HG03066 (cell line): ENCODE data around the gene NAPB.

ENCODE experiments used
- ATAC-seq: cut with Tn5 transposase; IDR thresholded peaks from one replicate; pipeline ENCODE4 v1.9.1; 2021; ENCODE audit warnings: low read depth; ENCODE audit not compliant: unreplicated experiment

NAPB gene

DNA sequence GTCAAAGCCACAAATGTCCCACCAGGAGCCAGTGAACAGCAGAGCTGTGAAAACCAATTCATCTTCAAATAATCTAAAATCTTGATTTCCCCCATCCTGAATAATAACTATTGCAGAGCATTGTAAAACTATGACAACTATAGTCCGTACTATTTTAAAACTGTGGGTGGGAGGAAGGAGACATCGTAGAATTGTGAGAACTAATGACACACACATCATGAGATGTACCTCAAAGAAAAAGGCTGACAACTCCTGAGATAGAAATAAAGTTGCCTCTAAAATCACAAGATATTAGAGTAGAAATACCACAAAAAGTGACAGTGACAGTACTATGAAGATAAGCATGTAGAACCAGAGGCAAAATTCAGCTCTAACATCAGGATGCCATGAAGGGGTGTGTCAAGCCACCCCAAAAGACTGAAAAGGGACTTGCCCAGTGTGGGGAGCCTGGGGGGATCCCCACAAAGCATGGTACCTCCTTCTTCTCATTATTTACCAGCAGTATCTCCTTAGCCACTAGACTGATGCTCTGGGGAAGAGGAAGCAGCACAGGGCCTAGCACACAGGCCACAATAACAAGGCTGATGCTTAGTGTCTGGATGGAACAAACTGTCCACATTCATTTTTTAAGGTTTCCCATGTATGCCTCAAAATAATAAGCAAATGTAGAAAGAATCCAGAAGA, 13.4 kb downstream of the NAPB start:
- no peak for ATAC-seq

GRCh38 chr20:23406880-23407279, 14.4 kb downstream of the NAPB start:
- no peak for ATAC-seq

DNA sequence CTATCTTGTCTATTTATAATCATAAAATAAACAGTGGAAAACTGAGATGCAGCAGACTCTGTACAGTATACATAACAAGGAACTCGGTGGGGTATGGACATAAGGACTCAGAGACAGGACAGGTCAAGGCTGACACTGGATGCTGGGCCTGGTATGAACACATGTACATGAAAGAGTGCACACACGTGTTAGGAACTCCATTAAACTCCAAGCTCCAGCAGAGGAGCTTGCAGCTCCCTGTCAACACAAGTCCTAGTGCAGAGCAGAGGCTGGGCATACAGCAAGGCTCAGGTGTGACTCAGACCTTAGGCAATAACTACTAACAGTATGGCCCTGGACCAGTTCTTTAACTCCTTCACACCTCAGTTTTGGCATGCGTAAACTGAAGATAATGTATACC, 17.1 kb downstream of the NAPB start:
- no peak for ATAC-seq

DNA sequence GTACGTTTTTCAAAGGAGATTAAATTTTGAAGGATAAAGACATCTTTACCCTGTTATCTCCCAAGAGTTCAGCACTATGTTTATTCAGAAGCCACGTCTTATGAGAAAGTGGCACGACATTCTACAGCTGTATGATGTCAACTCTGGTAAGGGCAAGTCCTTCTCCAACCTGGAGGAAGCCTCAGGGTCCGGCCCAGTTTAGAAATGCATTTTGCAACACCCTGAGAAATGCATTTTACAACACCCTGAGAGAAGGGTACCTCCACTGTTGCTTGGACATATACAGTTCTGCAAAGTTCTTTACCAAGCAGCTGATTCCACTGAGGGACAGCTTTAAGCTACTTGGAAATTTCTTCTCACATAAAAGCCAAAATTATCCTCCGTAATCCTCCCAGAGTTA, 17.5 kb downstream of the NAPB start:
- ATAC-seq = no peak

GRCh38 chr20:23401051-23401450, 20.2 kb downstream of the NAPB start:
- no peak for ATAC-seq

GRCh38 chr20:23399568-23400241, 21.6 kb downstream of the NAPB start:
- ATAC-seq = no peak

DNA sequence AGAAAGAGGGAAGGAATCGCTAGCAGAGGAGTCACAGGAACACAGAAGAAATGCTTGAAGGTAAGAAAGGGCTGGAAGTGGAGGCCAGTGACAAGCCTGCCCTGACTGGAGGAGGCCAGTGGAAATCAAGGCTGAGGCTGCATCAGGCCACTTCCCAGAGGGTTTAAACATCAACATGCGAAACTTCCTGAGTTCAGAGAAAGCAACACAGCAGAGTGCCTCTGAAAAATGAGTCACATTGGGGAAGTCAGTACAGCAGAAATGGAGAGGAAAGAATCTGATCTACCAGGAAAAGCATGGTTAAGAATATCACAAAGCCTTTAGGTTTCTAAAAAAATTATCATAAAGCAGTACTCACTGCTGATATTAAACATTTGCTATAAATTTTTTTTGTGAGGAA, 23.3 kb downstream of the NAPB start:
- ATAC-seq = no peak

DNA sequence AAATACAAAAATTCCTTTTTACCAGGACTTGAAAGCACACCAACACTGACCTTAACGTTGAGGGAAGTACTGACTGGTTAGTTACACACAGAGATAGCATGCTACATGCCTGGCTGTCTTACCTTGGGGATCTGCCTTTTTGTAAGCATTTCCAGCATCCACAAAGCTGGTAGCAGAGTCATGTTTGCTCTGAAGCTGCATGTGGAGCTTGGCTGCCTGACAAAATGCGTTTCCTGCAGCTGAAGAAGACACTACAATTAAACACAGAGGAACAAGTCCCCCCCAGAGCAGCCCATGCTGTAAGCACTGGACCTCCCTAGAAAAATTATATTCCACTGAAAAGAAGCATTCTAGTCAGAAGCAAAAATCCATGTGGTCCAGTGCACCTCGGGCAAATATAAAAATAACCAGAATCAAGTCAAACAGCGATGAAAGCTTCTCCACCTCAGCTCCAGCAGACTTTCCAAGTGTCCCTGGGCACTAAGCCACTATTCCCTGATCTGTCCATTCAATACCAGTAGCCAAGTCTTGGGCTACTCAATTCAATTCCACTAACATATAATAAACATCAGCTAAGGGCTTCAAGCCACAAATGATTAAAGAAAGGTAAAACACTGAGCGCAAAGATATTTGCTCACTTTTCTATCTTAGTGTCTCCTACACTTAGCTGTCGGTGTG, 24.2 kb downstream of the NAPB start:
- ATAC-seq = no peak

DNA sequence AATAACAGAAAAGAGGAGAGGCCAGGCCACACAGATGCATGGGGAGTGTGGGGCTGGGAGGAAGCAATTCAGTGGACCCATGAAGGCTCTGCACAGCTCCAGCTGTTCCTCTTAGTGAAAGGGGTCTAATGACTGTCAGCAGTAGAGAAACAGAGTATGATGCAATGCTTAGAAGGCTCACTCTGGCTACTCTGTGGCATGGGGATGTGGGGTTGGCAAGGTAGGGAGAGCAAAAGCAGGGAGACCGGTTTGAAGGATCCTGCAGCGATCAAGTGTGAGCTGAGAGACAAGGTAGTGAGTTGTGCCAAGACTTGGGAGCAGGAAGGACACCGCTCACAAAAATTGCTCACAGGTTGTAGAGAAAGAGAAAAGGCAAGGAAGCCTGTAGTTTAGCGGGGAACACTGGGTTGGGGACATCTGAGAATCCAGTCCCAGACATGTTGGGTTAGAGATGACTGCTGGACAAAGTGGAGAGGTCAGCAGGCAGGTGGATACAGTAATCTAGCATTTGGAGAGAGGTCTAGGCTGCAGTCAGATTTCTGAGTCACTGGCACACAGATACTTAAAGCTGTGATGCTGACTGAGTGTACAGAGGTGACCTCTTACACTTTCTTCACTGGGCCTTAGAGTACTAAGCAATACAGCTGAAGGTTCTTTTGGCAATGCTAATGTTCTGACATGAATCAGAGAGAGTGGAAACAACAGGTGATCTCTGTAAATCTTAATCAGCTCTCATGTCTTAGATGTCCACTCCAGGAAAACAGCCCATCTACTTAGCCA, 27.1 kb downstream of the NAPB start:
- ATAC-seq = no peak

DNA sequence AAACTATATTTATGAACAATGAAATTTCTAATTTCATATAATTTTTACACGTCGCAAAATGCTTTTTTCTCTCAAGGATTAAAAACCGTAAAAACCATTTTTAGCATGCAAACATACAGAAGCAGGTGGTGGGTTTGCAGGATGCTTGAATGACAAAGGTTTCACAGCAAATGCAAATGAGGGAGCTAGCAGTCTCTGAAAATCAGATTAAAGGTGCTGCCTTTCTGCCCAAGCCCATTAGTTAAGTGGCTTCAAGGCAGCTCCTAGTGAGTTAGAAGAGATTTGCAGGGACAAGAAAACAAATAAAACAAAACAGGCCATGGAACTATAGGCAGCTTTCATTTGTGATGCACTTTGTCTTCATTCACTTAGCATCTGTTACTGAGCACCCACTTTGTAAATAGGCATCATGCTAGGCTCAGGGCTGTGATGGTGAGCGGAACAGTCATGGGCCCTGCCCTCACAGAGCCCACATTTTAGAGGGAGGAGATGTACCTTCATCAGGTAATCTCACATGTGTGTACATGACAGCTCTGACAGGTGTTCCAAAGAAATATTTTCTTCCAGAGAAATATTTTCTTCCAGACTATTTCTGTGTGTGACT, 29.5 kb downstream of the NAPB start:
- no peak for ATAC-seq

DNA sequence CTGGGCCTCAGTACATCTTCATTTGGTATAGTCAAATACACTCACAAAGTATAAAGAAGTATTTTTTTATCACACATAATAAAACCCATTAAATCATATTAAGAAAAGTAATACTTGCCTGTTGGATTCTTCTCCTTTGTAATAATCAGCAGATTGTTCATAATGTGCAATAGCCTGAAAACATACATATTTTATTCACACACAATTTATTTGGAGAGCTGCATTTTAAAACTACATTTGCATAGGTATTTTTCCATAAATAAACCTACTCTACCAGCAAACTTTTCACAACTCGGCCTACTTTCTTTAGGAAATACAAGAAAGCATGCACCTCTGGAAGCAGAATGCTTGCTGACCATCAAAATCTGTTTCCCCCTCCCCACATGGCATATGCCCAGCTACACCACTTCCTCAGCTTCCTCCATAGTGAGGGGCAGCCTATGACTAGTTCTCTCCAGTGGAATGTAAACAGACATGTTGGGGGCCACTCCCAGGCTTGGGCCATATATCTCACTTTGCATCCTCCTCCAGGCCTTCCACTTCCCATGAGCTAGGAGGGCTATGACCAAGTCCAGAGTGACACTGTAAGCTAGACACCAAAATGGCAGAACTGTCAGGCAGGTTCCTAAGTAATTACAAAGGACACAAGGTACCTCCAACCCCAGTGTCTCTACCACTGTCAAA, 31.1 kb downstream of the NAPB start:
- ATAC-seq = no peak

- ATAC-seq = no peak
These were observed 34.2 kb downstream of the NAPB start for GRCh38 chr20:23387118-23387443.

DNA sequence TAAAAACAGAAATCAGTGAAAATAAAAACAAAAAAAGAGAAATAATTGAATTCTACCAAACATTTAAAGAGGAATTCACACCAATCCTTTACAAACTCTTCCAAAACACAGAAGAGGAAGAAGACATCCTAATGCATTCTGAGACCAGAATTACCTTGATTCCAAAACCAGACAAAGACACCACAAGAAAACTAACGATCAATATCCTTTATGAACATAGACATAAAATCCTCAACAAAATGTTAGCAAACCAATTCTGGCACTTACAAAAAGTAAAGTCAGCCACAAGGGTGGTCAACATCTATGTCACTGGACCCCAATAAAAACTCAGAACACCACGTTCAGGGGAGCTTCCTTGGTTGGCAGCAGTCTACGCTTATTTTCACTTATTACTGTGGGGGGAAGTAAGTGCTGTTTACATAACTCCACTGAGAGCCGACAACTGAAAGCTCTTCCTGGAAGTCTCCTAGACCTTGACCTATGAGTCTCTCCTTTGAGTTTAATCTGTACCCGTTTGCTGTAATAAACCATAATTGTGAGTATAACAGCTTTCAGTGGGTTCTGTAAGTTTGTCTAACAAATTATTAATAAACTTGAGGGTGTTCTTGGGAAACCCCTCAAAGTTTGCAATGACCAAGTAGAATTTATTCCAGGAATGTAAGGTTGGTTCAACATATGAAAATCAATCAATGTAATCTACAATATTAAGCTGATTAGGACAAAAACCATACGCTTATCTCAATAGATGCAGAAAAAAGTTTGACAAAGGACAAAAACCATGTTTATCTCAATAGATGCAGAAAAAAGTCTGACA, 34.8 kb downstream of the NAPB start:
- ATAC-seq = no peak

GRCh38 chr20:23381876-23382275, 39.4 kb downstream of the NAPB start:
- no peak for ATAC-seq

GRCh38 chr20:23379772-23380171, 41.5 kb downstream of the NAPB start:
- ATAC-seq = no peak

DNA sequence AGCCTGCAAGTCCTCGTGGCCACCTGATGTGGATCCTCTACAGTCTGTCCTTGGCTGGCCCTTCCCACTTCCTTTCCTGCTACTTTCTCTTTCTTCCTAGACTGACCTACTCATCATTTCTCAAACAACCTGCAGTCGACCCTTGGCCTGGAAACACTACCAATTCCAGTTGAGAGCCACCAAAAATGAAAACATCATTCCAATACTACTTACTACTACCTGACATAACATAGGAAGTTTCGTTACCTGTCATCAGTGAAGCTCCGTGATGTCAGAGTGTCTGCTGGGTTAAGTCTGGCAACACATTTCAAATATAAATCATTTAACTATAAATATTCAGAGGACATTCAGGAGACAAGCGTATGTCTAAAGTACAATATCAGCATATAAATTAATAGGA, 45.5 kb downstream of the NAPB start:
- ATAC-seq = no peak

DNA sequence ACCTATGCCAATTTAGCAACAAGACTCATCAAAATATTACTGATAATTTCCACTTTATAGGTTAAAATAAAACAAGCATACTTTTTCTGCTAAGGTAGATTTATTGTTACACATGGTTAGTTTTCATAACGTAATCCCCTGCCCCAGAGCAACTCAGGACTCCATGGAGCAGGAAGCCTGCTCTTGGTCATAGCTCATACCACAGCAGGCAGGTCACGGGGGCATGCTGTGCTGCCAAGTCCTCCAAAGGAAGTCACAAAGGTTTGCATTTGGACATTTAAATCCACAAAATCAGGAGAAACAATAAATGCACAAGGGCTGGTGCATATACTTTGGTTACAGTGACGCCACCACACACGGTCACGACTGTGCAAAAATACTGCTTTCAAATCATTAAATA, 46.8 kb downstream of the NAPB start:
- ATAC-seq = no peak

DNA sequence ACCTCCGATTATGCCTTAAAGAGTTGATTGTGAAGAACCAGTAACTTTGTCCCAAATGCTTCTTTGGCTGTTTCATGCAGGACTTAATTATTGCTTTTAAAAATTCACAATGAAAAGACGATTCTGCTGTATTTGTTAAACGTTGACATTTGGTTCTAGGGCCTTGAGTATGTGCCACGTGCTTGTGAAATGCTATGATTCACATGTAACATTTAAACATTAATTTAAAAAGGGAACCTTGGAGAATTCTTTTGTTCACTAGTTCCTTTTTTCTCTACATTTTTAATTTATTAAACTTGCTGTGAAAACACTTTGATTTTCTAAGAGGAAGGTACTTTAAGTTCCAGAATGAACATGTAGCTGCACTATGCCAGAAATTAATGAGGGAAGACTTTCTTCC, 49.8 kb downstream of the NAPB start:
- ATAC-seq = no peak

GRCh38 chr20:23370873-23371272, 50.4 kb downstream of the NAPB start:
- ATAC-seq = no peak

DNA sequence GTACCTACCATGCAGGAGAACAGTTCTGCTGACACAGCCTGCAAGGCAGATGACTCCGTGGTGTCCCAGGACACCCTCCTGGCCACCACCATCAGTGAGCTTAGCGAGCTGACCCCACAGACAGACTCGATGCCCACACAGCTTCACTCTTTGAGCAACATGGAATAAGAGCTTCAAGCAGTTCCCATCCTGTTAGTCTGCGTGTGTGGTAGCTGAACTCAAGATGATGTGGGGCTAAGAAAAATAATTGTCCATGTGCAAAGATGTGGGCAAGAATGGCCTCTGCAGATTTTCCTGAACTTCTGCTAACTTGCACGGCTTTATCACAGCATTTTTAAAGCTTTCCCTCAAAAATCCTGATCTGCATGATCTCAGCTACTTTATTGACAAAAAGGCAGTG, 51.0 kb downstream of the NAPB start:
- no peak for ATAC-seq
